Fibroblast of lung (primary cell): ENCODE measurements around the gene TSPAN18. TPM values are rescaled to one million over a fixed set of nuclear protein-coding genes. Genes with fewer than 3 reads are reported as not detected.

ENCODE experiments used
- DNase-seq, 2 donors: peaks; one replicate each; pipeline versions ENCODE4 v3.0.0 to v3.0.0-alpha.2; 2010; ENCODE audit warnings: low read depth in 2 of 2
- H2AFZ ChIP-seq: 2 replicates; pipeline ENCODE4 v1.5.1; 2012; ENCODE audit warnings: low read length, control low read depth, inconsistent platforms
- H3K27ac ChIP-seq: 2 replicates; pipeline ENCODE4 v1.5.1; 2011; ENCODE audit warnings: low read length, control low read depth; ENCODE audit not compliant: insufficient read depth
- H3K27me3 ChIP-seq: 2 replicates; pipeline ENCODE4 v1.5.1; 2011; ENCODE audit warnings: mild to moderate bottlenecking, low read length; ENCODE audit not compliant: control insufficient read depth, insufficient read depth
- H3K36me3 ChIP-seq: 2 replicates; pipeline ENCODE4 v1.5.1; 2011; ENCODE audit warnings: low read length; ENCODE audit not compliant: control insufficient read depth, insufficient read depth
- H3K4me1 ChIP-seq: 2 replicates; pipeline ENCODE4 v1.5.1; 2011; ENCODE audit warnings: low read length; ENCODE audit not compliant: control insufficient read depth, insufficient read depth; ENCODE audit errors: extremely low read depth
- H3K4me2 ChIP-seq: 2 replicates; pipeline ENCODE4 v1.5.1; 2011; ENCODE audit warnings: low read length, control low read depth; ENCODE audit not compliant: insufficient read depth; ENCODE audit errors: extremely low read depth
- H3K4me3 ChIP-seq, 4 experiments: fragments of 200-600 bp in 1 of 4; sonication (generic) in 1 of 4; replicated peaks in 1 of 4; 2 replicates each; pipeline ENCODE4 v1.5.1; 2011 to 2016; ENCODE audit warnings: low read length in 4 of 4, low read depth in 3 of 4, mild to moderate bottlenecking in 3 of 4, control low read depth in 2 of 4, inconsistent platforms in 1 of 4, mixed read lengths in 1 of 4; ENCODE audit not compliant: insufficient read depth in 1 of 4; ENCODE audit errors: control extremely low read depth in 1 of 4
- H3K79me2 ChIP-seq: 2 replicates; pipeline ENCODE4 v1.5.1; 2012; ENCODE audit warnings: mild to moderate bottlenecking, low read length, inconsistent platforms; ENCODE audit not compliant: control insufficient read depth, insufficient read depth
- H3K9ac ChIP-seq: 2 replicates; pipeline ENCODE4 v1.5.1; 2011; ENCODE audit warnings: mild to moderate bottlenecking, low read length, control low read depth; ENCODE audit not compliant: insufficient read depth
- H3K9me3 ChIP-seq: 2 replicates; pipeline ENCODE4 v1.5.1; 2012; ENCODE audit warnings: low read depth, low read length; ENCODE audit not compliant: control insufficient read depth, insufficient read depth
- H4K20me1 ChIP-seq: 2 replicates; pipeline ENCODE4 v1.5.1; 2011; ENCODE audit warnings: low read length; ENCODE audit not compliant: control insufficient read depth, insufficient read depth; ENCODE audit errors: extremely low read depth
- CTCF ChIP-seq, 2 donors: IDR thresholded peaks in 1 of 2; conservative IDR thresholded peaks in 1 of 2; 1 replicate in 1 of 2; 2 replicates in 1 of 2; pipeline ENCODE4 v1.5.1; 2011 to 2012; ENCODE audit warnings: low read length in 2 of 2, control low read depth in 1 of 2, inconsistent platforms in 1 of 2, low read depth in 1 of 2, mild to moderate bottlenecking in 1 of 2
- EZH2 ChIP-seq: IDR thresholded peaks from 2 replicates; pipeline ENCODE4 v1.5.1; 2012; ENCODE audit warnings: low read length, control low read depth, mild to moderate bottlenecking; ENCODE audit errors: missing control alignments
- polyA plus RNA-seq, 2 donors: library from polyadenylated mRNA; depleted of rRNA in 1 of 2; stranded (reverse) in 1 of 2; unstranded in 1 of 2; fragments of >200 nt; gene quantifications; 2 replicates each; pipeline ENCODE4 v1.2.1, GENCODE V29; 2011 to 2012; ENCODE audit warnings: missing spikeins in 1 of 2
- total RNA-seq: library from RNA; depleted of rRNA; stranded (reverse); fragments of >200 nt; gene quantifications from 2 replicates; pipeline ENCODE4 v1.2.1, GENCODE V29; 2014

The TSPAN18 gene
- total and polyA plus RNA-seq, 2 donors (not counting 1 experiment from before 2014, with no cell fraction given) = 0.15 TPM; not detected in 1

- Histone ChIP-seq H3K4me2 (no peak overlapping the region), H3K4me3 (no peak overlapping the region), H2AFZ (no peak overlapping the region), H3K4me1 (peaks cover 16% of the 10 kb centered on the region), H4K20me1 (no peaks in the 10 kb centered on the region), H3K36me3 (no peaks in the 10 kb centered on the region), H3K79me2 (no peaks in the 10 kb centered on the region), H3K27me3 (no peaks in the 10 kb centered on the region), H3K9me3 (no peaks in the 10 kb centered on the region), H3K9ac (no peak overlapping the region), H3K27ac (no peak overlapping the region)
- no peak for DNase-seq
- TF ChIP-seq EZH2 (no peak), CTCF (conservative IDR thresholded peaks at IDR 0.05 in 1 of 2, IDR thresholded peaks at IDR 0.05 in 1 of 2; ENCODE audit: low read depth in 1 of 2, low read length in 2 of 2) (no peak)
Measured at GRCh38 chr11:44764583-44764982, 37.8 kb downstream of the TSPAN18 start.

- Histone ChIP-seq H3K79me2 (no peaks in the 10 kb centered on the region), H3K4me3 (no peak overlapping the region), H4K20me1 (no peaks in the 10 kb centered on the region), H2AFZ (no peak overlapping the region), H3K4me1 (peaks cover 16% of the 10 kb centered on the region), H3K9me3 (no peaks in the 10 kb centered on the region), H3K9ac (no peak overlapping the region), H3K27ac (no peak overlapping the region), H3K36me3 (no peaks in the 10 kb centered on the region), H3K4me2 (no peak overlapping the region), H3K27me3 (no peaks in the 10 kb centered on the region)
- no peak for DNase-seq
- no peak for TF ChIP-seq CTCF (conservative IDR thresholded peaks at IDR 0.05 in 1 of 2, IDR thresholded peaks at IDR 0.05 in 1 of 2; ENCODE audit: low read depth in 1 of 2, low read length in 2 of 2)
- TF ChIP-seq EZH2 = no peak
Measured at GRCh38 chr11:44765026-44765595, 38.3 kb downstream of the TSPAN18 start.

GRCh38 chr11:44765676-44766075, 38.9 kb downstream of the TSPAN18 start:
- H3K4me2 ChIP-seq = no peak overlapping the region
- no peaks in the 10 kb centered on the region for H3K27me3 ChIP-seq
- DNase-seq = no peak
- no peak overlapping the region for H3K4me3 ChIP-seq
- peaks cover 14% of the 10 kb centered on the region for H3K4me1 ChIP-seq
- no peak overlapping the region for H3K9ac ChIP-seq
- H4K20me1 ChIP-seq = no peaks in the 10 kb centered on the region
- peak overlapping the region; percentile 55 for H3K27ac ChIP-seq
- no peak for TF ChIP-seq EZH2
- TF ChIP-seq CTCF (conservative IDR thresholded peaks at IDR 0.05 in 1 of 2, IDR thresholded peaks at IDR 0.05 in 1 of 2; ENCODE audit: low read depth in 1 of 2, low read length in 2 of 2) = no peak
- H2AFZ ChIP-seq = no peak overlapping the region
- no peaks in the 10 kb centered on the region for H3K36me3 ChIP-seq
- H3K9me3 ChIP-seq = no peaks in the 10 kb centered on the region
- H3K79me2 ChIP-seq = no peaks in the 10 kb centered on the region
